GM12873 (cell line): ENCODE data around the gene APOL4.

Experiments
- CTCF ChIP-seq: IDR thresholded peaks from 2 replicates; pipeline ENCODE4 v1.5.1; 2012; ENCODE audit warnings: low read depth, mild to moderate bottlenecking, moderate library complexity, low read length, control low read depth; ENCODE audit not compliant: insufficient read depth; ENCODE audit errors: missing control alignments

The APOL4 gene

GRCh38 chr22:36235585-36235984, 34.0 kb upstream of the APOL4 start:
- TF ChIP-seq CTCF: no peak

GRCh38 chr22:36234919-36235318, 33.3 kb upstream of the APOL4 start:
- TF ChIP-seq CTCF: no peak

- TF ChIP-seq CTCF: no peak
Measured at GRCh38 chr22:36234213-36234612, 32.6 kb upstream of the APOL4 start.

- no peak for TF ChIP-seq CTCF
Measured at GRCh38 chr22:36233796-36234195, 32.2 kb upstream of the APOL4 start.

- no peak for TF ChIP-seq CTCF
Measured at GRCh38 chr22:36232715-36233401, 31.2 kb upstream of the APOL4 start.

GRCh38 chr22:36228944-36229343, 27.3 kb upstream of the APOL4 start:
- TF ChIP-seq CTCF: no peak

- no peak for TF ChIP-seq CTCF
Measured at GRCh38 chr22:36227806-36228205, 26.2 kb upstream of the APOL4 start.

- no peak for TF ChIP-seq CTCF
Measured at GRCh38 chr22:36227396-36227795, 25.8 kb upstream of the APOL4 start.
